RKO (cell line): ENCODE results near the gene TECR.
"Not testable (repeated sequence)": the region's sequence is repeated elsewhere in the genome, so short reads cannot be mapped to it uniquely, and the experiment has no call there.

Source experiments
- DNase-seq: peaks from one replicate; pipeline ENCODE4 v3.0.0-alpha.2; 2016; ENCODE audit warnings: low spot score

TECR gene

DNA sequence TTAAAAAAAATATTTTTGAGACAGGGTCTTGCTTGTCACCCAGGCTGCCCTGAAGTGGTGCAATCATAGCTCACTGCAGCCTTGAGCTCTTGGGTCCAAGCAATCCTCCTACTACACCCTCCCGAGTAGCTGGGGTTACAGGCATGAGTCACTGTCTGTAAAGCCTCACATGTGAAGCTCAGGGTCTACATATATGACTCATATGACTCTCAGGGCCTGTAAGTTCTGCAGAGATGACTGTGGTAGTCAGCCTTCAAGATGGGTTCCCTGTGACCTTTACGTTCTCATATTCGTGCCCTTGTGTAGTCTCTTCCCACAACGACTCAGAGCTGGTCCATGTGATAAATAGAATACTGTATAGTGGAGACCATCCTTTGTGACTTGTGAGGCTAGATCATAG is 60.0 kb downstream of the TECR start:
- DNase-seq, result not testable (repeated sequence)

DNA sequence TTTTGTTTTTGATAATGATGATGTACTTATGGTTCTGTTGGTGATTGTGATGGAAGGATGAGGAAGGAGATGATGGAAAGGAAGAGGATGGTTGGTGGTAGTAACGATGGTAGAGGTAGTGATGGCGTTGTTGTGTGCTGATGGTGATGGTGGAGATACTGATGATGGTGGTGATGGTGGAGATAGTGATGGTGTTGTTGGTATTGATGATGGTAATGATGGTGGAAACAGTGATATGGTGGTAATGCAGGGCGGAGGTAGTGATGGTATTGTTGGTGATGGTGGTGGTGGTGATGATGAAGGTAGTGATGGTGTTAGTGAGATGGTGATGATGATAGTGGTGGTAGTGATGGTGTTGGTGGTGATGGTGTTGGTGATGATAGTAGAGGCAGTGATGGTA is 66.2 kb downstream of the TECR start:
- no peak for DNase-seq

DNA sequence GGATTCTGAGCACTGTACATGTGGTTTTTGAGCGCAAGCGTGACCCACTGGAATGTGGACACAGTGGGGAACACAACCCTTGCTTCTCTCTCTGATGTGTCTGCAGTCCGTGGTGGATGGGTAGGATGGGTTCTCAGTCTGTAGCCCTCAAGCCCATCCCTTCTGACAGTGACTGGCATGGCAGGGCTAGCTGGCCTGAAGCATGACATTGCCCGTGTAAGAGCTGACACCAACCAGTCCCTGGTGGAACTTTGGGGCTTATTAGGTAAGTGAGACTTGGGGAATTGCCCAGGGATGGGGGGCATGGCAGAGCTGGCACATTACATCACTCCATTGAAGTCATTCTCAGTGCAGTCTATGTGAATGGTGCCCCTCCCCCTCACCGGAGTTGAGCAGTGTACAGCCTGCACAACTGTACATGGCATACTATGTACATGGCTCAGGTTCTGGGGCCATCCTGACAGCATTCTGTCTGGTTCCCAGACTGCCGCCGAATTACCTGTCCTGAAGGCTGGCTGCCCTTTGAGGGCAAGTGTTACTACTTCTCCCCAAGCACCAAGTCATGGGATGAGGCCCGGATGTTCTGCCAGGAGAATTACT is 70.3 kb downstream of the TECR start:
- DNase-seq, result no peak

DNA sequence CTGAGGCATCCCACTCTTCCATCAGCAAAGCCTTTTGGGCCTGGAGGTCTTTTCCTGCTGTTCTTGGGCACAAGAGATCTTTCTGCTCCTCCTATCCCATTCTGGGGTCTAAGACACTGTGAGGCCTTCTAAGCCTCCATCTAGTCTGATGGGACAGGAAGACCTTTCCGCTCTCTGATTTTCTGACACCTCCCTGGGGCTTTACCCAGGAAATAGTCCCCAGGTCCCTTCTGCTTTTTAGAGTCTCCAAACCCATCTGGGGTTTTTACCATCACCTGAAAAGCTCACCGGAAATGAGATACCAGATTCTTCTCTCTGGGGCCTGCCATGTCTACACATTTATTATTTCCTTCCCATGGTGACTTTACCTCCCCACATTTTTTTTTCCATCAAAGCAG is 74.6 kb downstream of the TECR start:
- no peak for DNase-seq

DNA sequence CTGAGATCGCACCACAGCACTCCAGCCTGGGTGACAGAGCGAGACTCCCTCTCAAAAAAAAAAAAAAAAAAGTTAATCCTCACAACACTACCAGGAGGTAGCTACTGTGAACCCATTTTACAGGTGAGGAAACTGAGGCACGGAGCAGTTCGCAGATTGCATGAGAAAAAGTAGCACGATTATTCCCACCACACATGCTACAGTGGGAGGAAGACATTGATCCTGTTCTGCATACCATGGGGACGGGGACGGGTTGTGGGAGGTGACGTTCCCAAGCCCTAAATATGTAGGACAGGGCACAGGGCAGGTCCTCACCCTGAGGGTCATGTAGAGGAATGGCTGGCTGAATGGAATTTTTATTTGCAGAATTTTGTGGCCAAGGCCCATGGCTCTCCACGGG is 77.2 kb downstream of the TECR start:
- no peak for DNase-seq

DNA sequence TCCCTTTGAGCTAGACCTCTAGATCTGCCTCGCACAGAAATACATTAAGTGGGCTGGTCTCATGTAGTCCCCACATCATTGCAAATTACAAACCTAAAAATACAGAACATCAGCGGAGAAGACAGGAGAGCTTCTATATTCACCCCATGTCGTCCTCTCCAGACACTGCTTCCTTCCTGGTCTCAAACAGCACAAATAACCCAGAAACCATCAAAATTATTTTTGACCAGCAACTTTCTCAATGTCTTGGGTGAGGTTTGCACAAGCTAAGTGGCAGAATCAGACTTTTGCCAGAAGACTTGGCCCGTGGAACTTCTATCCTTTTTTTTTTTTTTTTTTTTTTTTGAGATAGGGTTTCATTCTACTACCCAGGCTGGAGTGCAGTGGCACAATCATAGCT is 81.7 kb downstream of the TECR start:
- DNase-seq, result no peak

DNA sequence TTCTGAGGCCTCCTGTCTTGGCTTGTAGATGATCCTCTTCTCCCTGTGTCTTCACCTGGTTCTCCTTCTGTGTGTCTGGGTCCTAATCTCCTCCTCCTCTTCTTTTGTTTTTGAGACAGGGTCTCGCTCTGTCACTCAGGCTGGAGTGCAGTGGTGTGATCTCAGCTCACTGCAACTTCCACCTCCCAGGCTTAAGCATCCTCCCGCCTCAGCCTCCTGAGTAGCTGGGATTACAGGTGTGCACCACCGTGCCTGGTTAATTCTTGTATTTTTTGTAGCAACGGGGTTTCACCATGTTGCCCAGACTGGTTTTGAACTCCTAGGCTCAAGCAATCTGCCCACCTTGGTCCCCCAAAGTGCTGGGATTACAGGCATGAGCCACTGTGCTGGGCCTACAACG is 82.8 kb downstream of the TECR start:
- DNase-seq, result not testable (repeated sequence)

DNA sequence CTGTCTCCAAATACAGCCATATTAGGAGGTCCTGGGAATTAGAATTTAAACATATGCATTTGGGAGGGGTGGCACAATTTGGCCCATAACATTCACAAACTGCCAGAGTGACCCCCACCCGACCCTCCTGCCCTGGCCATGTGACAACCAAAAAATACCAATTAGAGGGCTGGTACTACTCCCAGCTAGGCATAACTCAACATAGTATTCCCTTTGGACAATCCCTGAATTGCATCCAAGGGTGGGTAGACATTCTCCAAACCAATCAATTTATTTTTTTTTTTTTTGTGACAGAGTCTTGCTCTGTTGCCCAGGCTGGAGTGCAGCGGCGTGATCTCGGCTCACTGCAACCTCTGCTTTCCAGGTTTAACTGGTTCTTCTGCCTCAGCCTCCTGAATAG is 83.3 kb downstream of the TECR start:
- DNase-seq, result no peak

DNA sequence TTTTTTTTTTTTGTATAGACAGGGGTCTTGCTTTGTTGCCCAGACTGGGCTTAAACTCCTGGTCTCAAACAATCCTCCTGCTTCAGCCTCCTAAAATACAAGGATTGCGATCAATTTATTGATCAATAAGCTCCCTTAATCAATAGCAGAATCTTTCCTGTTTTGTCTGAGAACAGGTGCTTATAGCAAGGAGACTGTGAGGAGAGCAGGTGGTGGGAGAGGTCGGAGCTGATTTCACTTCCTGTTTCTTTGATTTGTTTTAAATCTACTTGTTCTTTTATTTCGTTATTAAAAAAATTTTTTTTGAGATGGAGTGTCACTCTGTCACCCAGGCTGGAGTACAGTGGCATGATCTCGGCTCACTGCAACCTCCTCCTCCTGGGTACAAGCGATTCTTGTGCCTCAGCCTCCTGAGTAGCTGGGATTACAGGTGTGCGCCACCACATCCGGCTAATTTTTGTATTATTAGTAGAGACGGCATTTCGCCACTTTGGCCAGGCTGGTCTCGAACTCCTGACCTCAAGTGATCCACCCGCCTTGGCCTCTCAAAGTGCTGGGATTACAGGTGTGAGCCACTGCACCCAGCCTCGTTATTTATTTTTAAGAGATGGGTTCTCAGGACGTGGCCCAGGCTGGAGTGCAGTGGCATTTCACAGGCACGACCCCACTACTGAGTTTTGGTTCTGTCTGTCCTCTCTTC is 84.2 kb downstream of the TECR start:
- DNase-seq, result not testable (repeated sequence)

DNA sequence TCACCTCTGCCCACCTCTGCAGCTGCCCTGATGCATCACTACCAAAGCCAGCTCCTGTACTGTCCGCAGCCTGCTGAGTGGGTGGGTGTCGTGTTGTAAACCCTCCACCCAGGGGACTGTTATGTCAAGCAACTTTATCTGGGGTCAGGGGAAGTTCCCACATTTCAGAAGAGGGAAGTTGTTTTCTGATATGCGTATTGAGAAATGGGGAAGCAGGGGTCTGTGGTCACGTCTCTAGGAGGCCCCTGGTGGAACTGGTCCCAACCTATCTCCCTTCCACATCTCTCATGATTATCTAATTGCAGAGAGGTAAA is 84.7 kb downstream of the TECR start:
- DNase-seq, result no peak
